ENCODE measurements around the gene ARL14EP.

The ARL14EP gene

GRCh38 chr11:30370164-30370563 lies 47.3 kb downstream of the ARL14EP start:
- Histone ChIP-seq H3K36me3 (no peaks in the 10 kb centered on the region), H3K4me3 (ENCODE audit: low read depth, low read length) (no peak overlapping the region), H3K4me1 (no peaks in the 10 kb centered on the region), H3K9me3 (no peaks in the 10 kb centered on the region), H3K27me3 (no peaks in the 10 kb centered on the region)
- TF ChIP-seq CTCF (IDR thresholded peaks at IDR 0.05; ENCODE audit: low read depth, low read length) = no peak
- no peak for DNase-seq

- DNase-seq = no peak
- H3K9me3 ChIP-seq = no peaks in the 10 kb centered on the region
- H3K27me3 ChIP-seq = no peaks in the 10 kb centered on the region
- H3K4me3 ChIP-seq (ENCODE audit: low read depth, low read length) = no peak overlapping the region
- no peak for TF ChIP-seq CTCF (IDR thresholded peaks at IDR 0.05; ENCODE audit: low read depth, low read length)
- H3K36me3 ChIP-seq = no peaks in the 10 kb centered on the region
- H3K4me1 ChIP-seq = no peaks in the 10 kb centered on the region
Measured at GRCh38 chr11:30377347-30377746, 54.4 kb downstream of the ARL14EP start.

- Histone ChIP-seq H3K4me3 (ENCODE audit: low read depth, low read length) (no peak overlapping the region), H3K36me3 (no peaks in the 10 kb centered on the region), H3K4me1 (no peaks in the 10 kb centered on the region), H3K9me3 (no peaks in the 10 kb centered on the region), H3K27me3 (no peaks in the 10 kb centered on the region)
- TF ChIP-seq CTCF (IDR thresholded peaks at IDR 0.05; ENCODE audit: low read depth, low read length) = no peak
- DNase-seq = no peak
Measured at GRCh38 chr11:30380846-30381245, 57.9 kb downstream of the ARL14EP start.

GRCh38 chr11:30381879-30382278 lies 59.0 kb downstream of the ARL14EP start:
- H3K4me3 ChIP-seq (ENCODE audit: low read depth, low read length) = no peak overlapping the region
- H3K9me3 ChIP-seq = no peaks in the 10 kb centered on the region
- H3K27me3 ChIP-seq = no peaks in the 10 kb centered on the region
- no peaks in the 10 kb centered on the region for H3K36me3 ChIP-seq
- no peaks in the 10 kb centered on the region for H3K4me1 ChIP-seq
- no peak for TF ChIP-seq CTCF (IDR thresholded peaks at IDR 0.05; ENCODE audit: low read depth, low read length)
- DNase-seq = no peak
